Hepatocyte (in vitro differentiated cells): ENCODE data around the gene CREB3. TPM values are rescaled to one million over a fixed set of nuclear protein-coding genes. Genes with fewer than 3 reads are reported as not detected.

Experiments used
- DNase-seq: peaks from one replicate; pipeline ENCODE4 v3.0.0-alpha.2; 2016; ENCODE audit warnings: low spot score
- H2AFZ ChIP-seq: fragments of 200-600 bp; sonication (generic); 2 replicates; pipeline ENCODE4 v1.6.0; 2016; ENCODE audit warnings: antibody characterized with exemption, mild to moderate bottlenecking
- H3K27ac ChIP-seq: fragments of 200-600 bp; sonication (generic); 2 replicates; pipeline ENCODE4 v1.5.1; 2016; ENCODE audit warnings: mild to moderate bottlenecking
- H3K27me3 ChIP-seq: fragments of 200-600 bp; sonication (generic); 2 replicates; pipeline ENCODE4 v1.6.1; 2016
- H3K36me3 ChIP-seq: fragments of 200-600 bp; sonication (generic); replicated peaks from 2 replicates; pipeline ENCODE4 v1.5.1; 2016; ENCODE audit warnings: low read depth; ENCODE audit not compliant: insufficient read depth
- H3K4me1 ChIP-seq: fragments of 200-600 bp; sonication (generic); 2 replicates; pipeline ENCODE4 v1.5.1; 2016; ENCODE audit warnings: mild to moderate bottlenecking, moderate library complexity; ENCODE audit not compliant: insufficient read depth
- H3K4me2 ChIP-seq: fragments of 200-600 bp; sonication (generic); 2 replicates; pipeline ENCODE4 v1.6.0; 2016
- H3K4me3 ChIP-seq: fragments of 200-600 bp; sonication (generic); 2 replicates; pipeline ENCODE4 v1.5.1; 2016; ENCODE audit warnings: mild to moderate bottlenecking
- H3K79me2 ChIP-seq: fragments of 200-600 bp; sonication (generic); 2 replicates; pipeline ENCODE4 v1.6.0; 2017; ENCODE audit warnings: mild to moderate bottlenecking
- H3K9me2 ChIP-seq: fragments of 200-600 bp; sonication (generic); replicated peaks from 2 replicates; pipeline ENCODE4 v1.6.0; 2017; ENCODE audit warnings: mild to moderate bottlenecking; ENCODE audit not compliant: insufficient read depth
- H3K9me3 ChIP-seq: fragments of 200-600 bp; sonication (generic); 2 replicates; pipeline ENCODE4 v1.5.1; 2016; ENCODE audit warnings: low read depth, mild to moderate bottlenecking
- H4K20me1 ChIP-seq: fragments of 200-600 bp; sonication (generic); 2 replicates; pipeline ENCODE4 v1.6.0; 2016; ENCODE audit warnings: mild to moderate bottlenecking; ENCODE audit not compliant: insufficient read depth, poor library complexity, severe bottlenecking
- EZH2 ChIP-seq: fragments of 200-600 bp; sonication (generic); IDR thresholded peaks from 2 replicates; pipeline ENCODE4 v1.6.1; 2016; ENCODE audit warnings: antibody characterized with exemption, mild to moderate bottlenecking, borderline replicate concordance
- EZH2phosphoT487 ChIP-seq: fragments of 200-600 bp; sonication (generic); IDR thresholded peaks from one replicate; pipeline ENCODE4 v1.6.1; 2018; ENCODE audit warnings: antibody characterized with exemption, mild to moderate bottlenecking, low read depth, moderate library complexity; ENCODE audit not compliant: unreplicated experiment, severe bottlenecking
- WGBS: methylation state at CpG from one replicate; pipeline ENCODE4 v1.1.6; 2016; ENCODE audit warnings: low lambda C conversion rate; ENCODE audit errors: missing lambda C conversion rate; 5-methylcytosine and 5-hydroxymethylcytosine counted together
- polyA plus RNA-seq: library from polyadenylated mRNA; unstranded; fragments of >200 nt; fragmentation: Nextera tagmentation; extraction: Ambion mirVana; gene quantifications from 2 replicates; pipeline ENCODE4 v1.2.1, GENCODE V29; 2016
- total RNA-seq: library from RNA; depleted of rRNA; stranded (reverse); fragments of >200 nt; gene quantifications from 2 replicates; pipeline ENCODE4 v1.2.3, GENCODE V29; 2014
- TF ChIP-seq, protein P1 (sequence below): fragments of 200-600 bp; sonication (generic); IDR thresholded peaks from 2 replicates; pipeline ENCODE4 v1.5.1; 2016; ENCODE audit warnings: antibody characterized with exemption, mild to moderate bottlenecking; ENCODE audit not compliant: poor library complexity

The CREB3 gene
- total and polyA plus RNA-seq, 2 experiments from 2014 or later = 54.6 to 79.9 TPM

GRCh38 chr9:35774907-35775635 lies 42.6 kb downstream of the CREB3 start:
- Histone ChIP-seq H3K4me2 (no peak overlapping the region), H3K27ac (no peak overlapping the region)
- 59% methylated on average over 7 of the region's 7 CpGs for WGBS

DNA sequence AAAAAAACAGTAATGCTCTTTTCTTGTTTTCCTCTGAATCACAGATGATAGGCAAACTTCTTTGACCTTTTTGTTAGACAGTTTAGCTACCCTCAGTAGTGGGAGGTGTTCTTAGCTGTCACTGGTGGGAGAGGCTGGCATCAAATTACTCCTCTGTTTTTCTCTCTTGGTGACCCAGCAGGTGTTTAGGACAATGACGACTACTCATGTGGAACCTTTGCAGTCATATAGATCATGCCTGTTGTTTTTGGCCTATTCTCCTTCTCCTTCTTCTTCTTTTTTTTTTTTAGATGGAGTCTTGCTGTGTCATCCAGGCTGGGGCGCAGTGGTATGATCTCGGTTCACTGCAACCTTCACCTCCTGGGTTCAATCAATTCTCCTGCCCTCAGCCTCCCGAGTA lies 43.6 kb downstream of the CREB3 start:
- peaks cover 5% of the 10 kb centered on the region for H3K79me2 ChIP-seq
- H3K9me3 ChIP-seq = no peaks in the 10 kb centered on the region
- no peaks in the 10 kb centered on the region for H3K27me3 ChIP-seq
- H3K4me3 ChIP-seq = no peak overlapping the region
- no peaks in the 10 kb centered on the region for H4K20me1 ChIP-seq
- no peak overlapping the region for H2AFZ ChIP-seq
- WGBS = 85% methylated on average over 4 of the region's 4 CpGs
- no peak for DNase-seq
- TF ChIP-seq EZH2 (no peak), EZH2phosphoT487 (no peak)
- TF ChIP-seq, protein P1, sequence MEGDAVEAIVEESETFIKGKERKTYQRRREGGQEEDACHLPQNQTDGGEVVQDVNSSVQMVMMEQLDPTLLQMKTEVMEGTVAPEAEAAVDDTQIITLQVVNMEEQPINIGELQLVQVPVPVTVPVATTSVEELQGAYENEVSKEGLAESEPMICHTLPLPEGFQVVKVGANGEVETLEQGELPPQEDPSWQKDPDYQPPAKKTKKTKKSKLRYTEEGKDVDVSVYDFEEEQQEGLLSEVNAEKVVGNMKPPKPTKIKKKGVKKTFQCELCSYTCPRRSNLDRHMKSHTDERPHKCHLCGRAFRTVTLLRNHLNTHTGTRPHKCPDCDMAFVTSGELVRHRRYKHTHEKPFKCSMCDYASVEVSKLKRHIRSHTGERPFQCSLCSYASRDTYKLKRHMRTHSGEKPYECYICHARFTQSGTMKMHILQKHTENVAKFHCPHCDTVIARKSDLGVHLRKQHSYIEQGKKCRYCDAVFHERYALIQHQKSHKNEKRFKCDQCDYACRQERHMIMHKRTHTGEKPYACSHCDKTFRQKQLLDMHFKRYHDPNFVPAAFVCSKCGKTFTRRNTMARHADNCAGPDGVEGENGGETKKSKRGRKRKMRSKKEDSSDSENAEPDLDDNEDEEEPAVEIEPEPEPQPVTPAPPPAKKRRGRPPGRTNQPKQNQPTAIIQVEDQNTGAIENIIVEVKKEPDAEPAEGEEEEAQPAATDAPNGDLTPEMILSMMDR = no peak
- H3K4me1 ChIP-seq = peaks cover 5% of the 10 kb centered on the region
- no peaks in the 10 kb centered on the region for H3K9me2 ChIP-seq
- no peak overlapping the region for H3K27ac ChIP-seq
- H3K36me3 ChIP-seq = no peaks in the 10 kb centered on the region
- H3K4me2 ChIP-seq = no peak overlapping the region

More at GRCh38 chr9:35774907-35775635, 42.6 kb downstream of the CREB3 start:
- H3K9me3 ChIP-seq = no peaks in the 10 kb centered on the region
- no peaks in the 10 kb centered on the region for H3K27me3 ChIP-seq
- H3K9me2 ChIP-seq = no peaks in the 10 kb centered on the region
- no peak overlapping the region for H3K4me3 ChIP-seq
- H3K4me1 ChIP-seq = peaks cover 11% of the 10 kb centered on the region
- no peaks in the 10 kb centered on the region for H4K20me1 ChIP-seq
- peaks cover 5% of the 10 kb centered on the region for H3K79me2 ChIP-seq
- TF ChIP-seq, protein P1 = no peak
- no peak for TF ChIP-seq EZH2phosphoT487
- TF ChIP-seq EZH2 = no peak
- H2AFZ ChIP-seq = no peak overlapping the region
- no peaks in the 10 kb centered on the region for H3K36me3 ChIP-seq
- no peak for DNase-seq

GRCh38 chr9:35778496-35778895 lies 46.0 kb downstream of the CREB3 start:
- no peak for DNase-seq
- Histone ChIP-seq H3K27me3 (no peaks in the 10 kb centered on the region), H3K79me2 (peaks cover 3% of the 10 kb centered on the region), H3K4me2 (no peak overlapping the region), H2AFZ (no peak overlapping the region), H3K4me3 (no peak overlapping the region), H3K4me1 (no peaks in the 10 kb centered on the region), H3K36me3 (no peaks in the 10 kb centered on the region), H3K9me2 (no peaks in the 10 kb centered on the region), H3K9me3 (no peaks in the 10 kb centered on the region), H4K20me1 (no peaks in the 10 kb centered on the region), H3K27ac (no peak overlapping the region)
- TF ChIP-seq, protein P1 = no peak
- TF ChIP-seq EZH2phosphoT487 (no peak), EZH2 (no peak)
- 82% methylated on average over 3 of the region's 3 CpGs for WGBS
